HG02610 (cell line): Measurements from ENCODE around the gene USP32.
"Not testable (repeated sequence)": the region's sequence is repeated elsewhere in the genome, so short reads cannot be mapped to it uniquely, and the experiment has no call there.

Source experiments
- ATAC-seq: cut with Tn5 transposase; IDR thresholded peaks from one replicate; pipeline ENCODE4 v1.9.1; 2021; ENCODE audit warnings: mild to moderate bottlenecking, moderate library complexity; ENCODE audit not compliant: unreplicated experiment

USP32 gene

GRCh38 chr17:60333628-60334031 is 58.3 kb downstream of the USP32 start:
- ATAC-seq, result no peak

- ATAC-seq, result not testable (repeated sequence)
These were observed 58.9 kb downstream of the USP32 start for GRCh38 chr17:60333072-60333471.

GRCh38 chr17:60332574-60332973 is 59.4 kb downstream of the USP32 start:
- no peak for ATAC-seq

- ATAC-seq, result no peak
These were observed 61.2 kb downstream of the USP32 start for GRCh38 chr17:60330731-60331130.

GRCh38 chr17:60328679-60329078 is 63.3 kb downstream of the USP32 start:
- ATAC-seq, result no peak

- no peak for ATAC-seq
These were observed 64.0 kb downstream of the USP32 start for GRCh38 chr17:60327901-60328273.

GRCh38 chr17:60327134-60327900 is 64.6 kb downstream of the USP32 start:
- ATAC-seq, result no peak

GRCh38 chr17:60326702-60327101 is 65.2 kb downstream of the USP32 start:
- ATAC-seq, result no peak

GRCh38 chr17:60325730-60326524 is 66.0 kb downstream of the USP32 start:
- no peak for ATAC-seq

GRCh38 chr17:60323754-60324153 is 68.2 kb downstream of the USP32 start:
- ATAC-seq, result no peak

- no peak for ATAC-seq
These were observed 69.9 kb downstream of the USP32 start for GRCh38 chr17:60322056-60322387.

GRCh38 chr17:60321336-60322055 is 70.4 kb downstream of the USP32 start:
- ATAC-seq, result no peak

GRCh38 chr17:60318830-60319229 is 73.1 kb downstream of the USP32 start:
- ATAC-seq, result no peak

GRCh38 chr17:60318326-60318725 is 73.6 kb downstream of the USP32 start:
- ATAC-seq, result no peak

GRCh38 chr17:60315650-60316049 is 76.3 kb downstream of the USP32 start:
- ATAC-seq, result no peak

GRCh38 chr17:60314900-60315299 is 77.0 kb downstream of the USP32 start:
- ATAC-seq, result peak; percentile 57

GRCh38 chr17:60314423-60314822 is 77.5 kb downstream of the USP32 start:
- ATAC-seq, result peak; percentile 50

- no peak for ATAC-seq
These were observed 80.0 kb downstream of the USP32 start for GRCh38 chr17:60311936-60312335.

- ATAC-seq, result no peak
These were observed 80.7 kb downstream of the USP32 start for GRCh38 chr17:60311186-60311585.

GRCh38 chr17:60305141-60305540 is 86.8 kb downstream of the USP32 start:
- peak; percentile 68 for ATAC-seq

GRCh38 chr17:60304502-60304901 is 87.4 kb downstream of the USP32 start:
- no peak for ATAC-seq
